ENCODE data around the gene ATAD2B.
"Not testable (repeated sequence)": the region's sequence is repeated elsewhere in the genome, so short reads cannot be mapped to it uniquely, and the experiment has no call there.

ATAD2B gene

GRCh38 chr2:23723029-23723428 lies 203.9 kb downstream of the ATAD2B start:
- DNase-seq = not testable (repeated sequence)

DNA sequence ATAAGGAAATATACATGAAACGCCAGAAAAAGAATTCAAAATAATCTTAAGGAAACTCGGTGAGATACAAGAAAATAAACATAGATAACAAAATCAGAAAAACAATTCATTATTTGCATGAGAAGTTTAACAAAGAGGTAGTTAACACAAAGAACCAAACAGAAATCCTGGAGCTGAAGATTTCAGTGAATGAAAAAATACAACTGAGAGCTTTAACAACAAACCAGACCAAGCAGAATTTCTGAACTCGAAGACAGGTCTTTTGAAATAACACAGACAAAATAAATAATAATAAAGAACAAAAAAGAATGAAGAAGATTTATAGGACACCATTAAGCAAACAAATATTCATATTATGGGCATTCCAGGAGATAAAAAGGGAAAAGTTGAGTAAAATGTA lies 204.7 kb downstream of the ATAD2B start:
- no peak for DNase-seq

GRCh38 chr2:23721454-23721826 lies 205.5 kb downstream of the ATAD2B start:
- no peak for DNase-seq

DNA sequence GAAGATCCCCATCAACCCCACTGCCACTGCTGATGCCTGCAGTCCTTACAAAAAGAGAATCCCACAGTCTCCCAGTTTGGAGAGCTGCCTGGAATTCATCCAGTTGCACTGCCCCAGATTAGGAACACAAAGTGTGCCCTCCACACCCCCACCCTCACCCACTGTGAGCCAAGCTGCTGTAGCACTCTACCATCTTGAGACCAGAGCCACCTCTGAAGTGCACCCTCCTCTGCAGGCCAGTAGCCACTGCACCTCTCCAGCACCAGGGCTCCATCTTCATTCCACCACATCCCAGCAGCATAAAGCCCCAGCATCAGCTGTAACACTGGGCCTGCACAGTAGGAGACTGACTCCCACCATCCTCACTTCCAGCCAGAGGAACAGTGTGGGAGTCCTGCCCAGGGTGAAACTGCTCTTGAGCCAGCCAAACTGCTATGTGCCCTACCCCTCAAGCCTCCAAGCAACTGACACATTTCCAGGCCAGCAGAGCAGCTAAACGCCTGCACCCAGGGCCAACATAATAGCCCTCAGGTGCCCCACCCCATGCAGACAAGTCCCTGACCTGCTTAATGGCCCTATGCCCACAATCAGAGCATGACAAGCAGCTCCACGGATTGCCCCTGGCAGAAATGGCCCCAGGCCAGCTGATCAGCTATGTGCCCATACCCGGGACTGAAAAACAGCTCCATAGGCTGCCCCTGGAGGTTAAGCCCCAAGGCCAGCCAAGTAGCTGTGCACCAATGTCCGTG lies 206.0 kb downstream of the ATAD2B start:
- DNase-seq = no peak

DNA sequence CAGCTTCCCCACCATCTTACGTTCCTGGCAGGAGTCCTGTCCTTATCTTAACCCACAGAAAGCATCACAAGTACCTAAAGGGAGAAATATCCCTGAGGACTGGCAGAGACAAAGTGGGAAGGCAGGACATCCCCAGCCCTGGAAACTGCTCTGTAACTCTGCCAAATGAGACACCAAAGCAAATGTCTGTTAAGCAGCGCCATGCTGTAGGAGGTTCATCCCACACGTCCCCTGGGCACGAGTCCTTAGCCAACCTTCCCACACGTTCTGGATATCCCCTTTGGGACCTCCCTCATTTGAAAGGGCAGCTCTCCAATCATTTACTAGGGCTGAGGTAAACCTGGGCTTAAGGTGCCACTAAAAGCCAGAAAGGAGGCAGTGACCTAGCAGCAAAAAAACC lies 207.2 kb downstream of the ATAD2B start:
- DNase-seq = no peak

DNA sequence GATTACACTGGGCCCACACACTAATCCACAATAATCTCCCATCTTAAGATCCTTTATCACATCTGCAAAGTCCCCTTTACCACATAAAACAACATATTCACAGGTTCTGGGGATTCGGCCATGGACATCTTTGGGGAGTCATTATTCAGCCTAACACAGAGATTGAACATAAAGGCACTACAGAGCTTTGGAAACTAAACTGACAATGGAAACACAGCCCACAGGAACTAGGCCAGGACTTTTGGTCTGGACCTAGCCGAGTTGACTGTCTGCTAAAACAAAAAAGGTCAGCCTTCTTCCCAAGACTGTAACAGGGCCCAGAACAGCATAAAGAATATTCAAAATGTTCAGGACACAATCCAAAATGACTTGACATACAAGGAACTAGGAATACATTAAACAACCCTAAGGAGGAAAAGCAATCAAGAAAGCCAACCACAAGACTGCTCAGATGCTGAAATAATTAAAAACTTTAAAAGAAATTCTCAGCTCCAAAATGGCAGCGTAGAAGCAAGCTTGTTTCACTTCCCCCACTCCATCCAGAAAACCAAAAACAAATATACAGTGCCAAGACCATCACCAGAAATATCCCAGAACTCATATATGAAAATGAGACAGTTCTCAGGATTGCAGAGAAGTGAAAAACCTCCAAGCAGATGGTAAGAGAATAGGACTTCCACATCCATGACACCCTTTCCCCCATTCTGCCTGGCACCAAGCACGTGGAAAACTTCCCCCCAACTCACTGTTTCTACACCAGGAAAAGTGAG lies 207.8 kb downstream of the ATAD2B start:
- no peak for DNase-seq

GRCh38 chr2:23713351-23713750 lies 213.6 kb downstream of the ATAD2B start:
- no peak for DNase-seq

DNA sequence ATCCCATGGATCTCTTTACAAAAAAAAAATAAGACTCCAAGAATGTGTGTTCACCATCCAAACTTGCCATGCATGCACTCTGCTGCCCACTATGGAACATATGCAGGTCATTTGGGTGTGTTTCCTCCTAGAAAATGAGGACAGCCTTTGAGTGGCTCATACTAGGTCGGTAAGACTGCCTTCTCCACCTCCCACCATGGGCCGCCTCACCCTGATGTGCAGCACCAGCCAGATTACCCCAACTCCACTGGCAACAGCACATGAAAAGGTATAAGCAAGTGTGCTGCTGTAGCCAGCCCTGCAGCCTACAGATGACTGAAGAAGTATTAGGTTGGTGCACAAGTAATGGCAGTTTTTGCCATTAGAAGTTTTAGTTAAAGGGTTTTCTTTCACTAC lies 214.2 kb downstream of the ATAD2B start:
- no peak for DNase-seq

DNA sequence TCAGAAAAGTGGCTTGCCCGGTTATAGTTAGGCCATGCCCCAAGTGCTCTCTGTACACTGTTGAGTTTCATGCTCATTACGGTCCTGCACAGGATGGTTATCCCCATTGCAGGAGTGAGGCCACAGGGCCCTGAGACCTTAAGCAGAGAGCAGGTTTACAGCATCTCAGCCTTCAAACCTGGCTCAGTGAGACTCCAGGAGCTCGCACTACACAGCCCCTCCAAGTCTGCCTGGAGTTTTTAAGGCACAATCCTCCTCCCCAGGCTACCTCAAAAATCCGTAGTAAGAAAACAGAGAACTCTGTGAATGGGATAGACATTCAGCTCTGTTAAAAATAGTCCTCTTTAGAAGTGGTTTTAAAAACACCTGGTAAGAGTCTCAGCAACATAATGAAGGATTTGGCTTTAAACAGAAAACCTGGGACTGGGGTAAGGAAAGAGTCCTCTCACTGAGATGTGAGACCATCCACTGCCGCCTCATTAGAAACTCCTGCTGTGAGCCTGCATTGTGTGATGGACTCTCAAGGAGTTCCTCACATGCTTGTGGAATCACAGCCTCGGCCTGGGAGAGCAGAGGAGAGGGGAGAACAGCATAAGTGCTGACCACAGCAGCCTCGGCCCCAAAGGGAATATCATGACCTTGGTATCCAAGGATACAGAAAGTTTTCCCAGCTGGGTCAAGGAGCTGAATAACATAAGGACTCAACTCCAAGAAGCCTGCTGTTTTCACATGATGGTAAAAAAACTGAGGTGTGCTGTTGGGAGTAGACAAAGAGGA lies 214.8 kb downstream of the ATAD2B start:
- peak; percentile 84 for DNase-seq

DNA sequence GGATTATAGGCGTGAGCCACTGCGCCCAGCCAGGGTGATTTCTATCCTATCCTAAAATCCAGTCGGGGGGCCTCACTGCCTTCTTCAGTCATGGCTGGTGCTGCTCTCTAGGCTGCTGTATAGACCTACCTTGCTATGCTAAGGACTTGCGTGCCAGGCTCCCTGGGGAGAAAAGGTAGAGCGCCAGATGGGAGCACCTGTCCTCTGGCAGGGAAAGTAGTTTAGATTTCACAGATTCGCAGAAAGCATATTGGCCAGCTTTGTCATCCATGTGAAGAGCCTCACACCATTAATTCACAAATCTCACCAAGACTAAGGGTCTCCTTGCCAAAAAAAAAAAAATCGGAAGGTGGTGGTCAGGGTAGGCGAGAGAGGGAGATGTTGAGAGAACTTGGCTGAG lies 217.6 kb downstream of the ATAD2B start:
- no peak for DNase-seq

GRCh38 chr2:23708771-23709170 lies 218.2 kb downstream of the ATAD2B start:
- no peak for DNase-seq

DNA sequence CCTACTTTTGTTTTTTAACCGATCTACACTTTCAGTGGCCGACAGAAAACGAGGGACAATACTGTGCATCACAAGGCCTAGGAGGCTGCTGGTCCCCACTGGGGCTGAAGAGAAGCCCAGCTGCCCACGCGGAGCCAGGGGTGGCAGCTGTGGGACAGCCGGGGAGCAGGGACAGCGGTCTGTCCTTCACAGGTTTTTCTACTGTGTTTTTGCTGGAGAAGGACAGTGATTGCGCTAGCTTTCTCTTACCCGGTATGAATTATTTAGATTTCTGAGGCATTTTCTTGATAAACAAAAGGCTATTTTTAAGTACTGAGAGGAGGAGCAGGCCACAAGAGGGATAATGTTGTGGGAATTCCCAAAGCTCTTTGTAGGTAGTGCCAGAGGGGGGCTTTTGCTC lies 219.8 kb downstream of the ATAD2B start:
- DNase-seq = no peak

DNA sequence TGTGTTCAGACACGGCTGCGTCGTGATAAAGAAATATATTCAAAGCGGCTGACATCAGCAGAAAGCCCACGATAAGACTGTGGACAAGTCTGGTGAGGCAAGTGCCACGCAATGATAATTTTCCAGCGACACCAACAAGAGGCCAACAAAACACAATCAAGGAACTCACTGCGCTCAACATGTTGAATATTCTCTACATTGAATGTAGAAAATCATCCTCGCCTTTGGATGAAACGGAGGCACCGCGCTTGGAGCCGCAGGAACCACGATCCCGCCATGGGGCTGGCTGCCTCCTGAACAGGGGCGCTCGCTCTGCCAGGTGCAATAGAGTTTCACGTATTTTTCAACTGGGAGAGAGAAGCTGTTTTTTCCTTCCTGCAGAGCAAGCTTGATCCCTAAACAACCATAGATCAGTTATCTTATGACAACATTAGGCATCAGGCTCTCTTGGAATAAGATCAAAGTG lies 220.3 kb downstream of the ATAD2B start:
- DNase-seq = no peak

DNA sequence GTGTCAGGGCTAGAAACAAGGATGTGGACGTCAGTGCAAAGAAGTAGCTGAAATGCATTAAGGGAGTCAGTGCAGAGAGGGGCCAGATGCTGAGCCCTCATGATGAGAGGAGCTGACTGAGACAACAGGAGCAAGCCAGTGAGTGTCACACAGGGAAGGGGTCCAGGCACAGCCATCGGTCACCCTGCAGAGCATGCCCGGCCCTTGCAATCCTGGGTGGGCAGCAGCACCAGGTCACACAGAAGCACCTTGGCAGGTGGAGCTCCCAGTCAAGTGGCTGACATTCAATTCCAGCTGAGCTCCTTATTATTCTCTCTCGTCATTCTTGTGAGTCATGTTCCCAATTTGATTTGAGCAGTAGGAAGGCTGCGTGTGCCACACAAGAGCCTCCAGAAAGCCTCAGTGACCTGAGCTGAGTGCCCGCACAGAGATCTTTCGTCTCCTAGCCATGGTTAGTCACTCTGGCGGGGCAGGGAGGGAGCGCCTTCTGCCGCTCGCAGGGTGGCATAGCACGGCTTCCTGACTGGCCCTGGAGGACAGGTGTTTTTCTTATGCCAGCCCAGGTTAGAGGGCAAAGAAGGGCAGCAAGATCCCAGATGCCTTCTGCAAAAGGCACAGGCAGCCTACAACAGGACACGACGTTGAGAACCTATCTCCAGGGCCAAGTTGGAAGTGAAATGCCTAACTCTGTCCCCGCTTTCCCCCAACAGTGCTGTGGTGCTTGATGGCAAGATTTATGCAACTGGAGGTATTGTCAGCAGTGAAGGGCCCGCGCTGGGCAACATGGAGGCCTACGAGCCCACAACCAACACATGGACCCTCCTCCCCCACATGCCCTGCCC lies 220.9 kb downstream of the ATAD2B start:
- DNase-seq = no peak

DNA sequence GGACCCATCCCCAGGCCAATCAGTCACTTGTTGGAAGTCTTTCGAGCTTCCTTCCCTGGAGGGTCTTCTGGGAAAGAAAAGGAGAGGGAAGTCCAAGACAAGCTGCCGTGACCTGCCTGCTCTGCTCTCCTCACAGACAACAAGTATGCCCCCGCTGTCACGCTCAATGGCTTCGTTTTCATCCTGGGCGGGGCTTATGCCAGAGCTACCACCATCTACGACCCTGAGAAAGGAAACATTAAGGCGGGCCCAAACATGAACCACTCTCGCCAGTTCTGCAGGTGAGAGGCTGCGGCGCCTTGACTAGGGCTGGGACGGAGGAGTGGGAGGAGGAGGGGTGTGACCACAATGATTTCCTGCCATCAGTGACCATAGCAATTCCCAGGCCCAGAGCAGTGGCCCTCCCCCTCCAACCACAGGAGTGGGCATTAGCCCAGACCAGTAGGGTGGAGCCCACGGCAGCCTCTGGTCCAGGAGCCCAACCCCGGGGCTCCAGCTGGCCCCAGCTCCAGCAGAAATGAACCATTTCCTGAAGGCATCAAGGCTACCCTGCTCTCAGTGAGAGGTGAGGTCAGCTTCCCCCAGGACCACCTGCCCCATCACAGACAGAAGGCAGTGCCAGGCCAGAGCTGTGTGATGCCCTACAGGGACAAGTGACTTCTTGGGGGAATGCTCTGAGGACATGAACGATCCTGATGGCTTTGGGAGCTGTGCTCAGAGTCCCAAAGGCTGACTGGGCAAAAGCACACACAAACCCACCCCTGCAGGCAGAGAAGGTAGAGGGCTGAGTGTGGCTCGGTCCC lies 223.1 kb downstream of the ATAD2B start:
- no peak for DNase-seq

- DNase-seq = no peak
Observed at GRCh38 chr2:23703037-23703582, 223.8 kb downstream of the ATAD2B start.

GRCh38 chr2:23700627-23701026 lies 226.3 kb downstream of the ATAD2B start:
- no peak for DNase-seq

GRCh38 chr2:23699580-23699925 lies 227.4 kb downstream of the ATAD2B start:
- DNase-seq = no peak

GRCh38 chr2:23698721-23699579 lies 228.0 kb downstream of the ATAD2B start:
- DNase-seq = peak; percentile 90

Measured in eye (tissue), 1 donor.